Cardiac fibroblast (primary cell): Measurements from ENCODE around the gene PPP2R2C.
A peak's percentile ranks its signal among the peaks of the same experiment; 100 is the strongest.

Experiments used
- DNase-seq, 2 donors: peaks; one replicate each; pipeline versions ENCODE4 v3.0.0 to v3.0.0-alpha.2; 2010; ENCODE audit warnings: low read depth in 2 of 2
- H3K4me3 ChIP-seq, 2 donors: replicated peaks in 1 of 2; 1 replicate in 1 of 2; 2 replicates in 1 of 2; pipeline ENCODE4 v1.5.1; 2011; ENCODE audit warnings: low read depth in 2 of 2, low read length in 2 of 2, mild to moderate bottlenecking in 2 of 2, moderate library complexity in 1 of 2
- TF ChIP-seq, protein P1 (sequence below): IDR thresholded peaks from one replicate; pipeline ENCODE4 v1.5.1; 2011; ENCODE audit warnings: low read depth, mild to moderate bottlenecking, low read length, inconsistent platforms

Gene PPP2R2C

DNA sequence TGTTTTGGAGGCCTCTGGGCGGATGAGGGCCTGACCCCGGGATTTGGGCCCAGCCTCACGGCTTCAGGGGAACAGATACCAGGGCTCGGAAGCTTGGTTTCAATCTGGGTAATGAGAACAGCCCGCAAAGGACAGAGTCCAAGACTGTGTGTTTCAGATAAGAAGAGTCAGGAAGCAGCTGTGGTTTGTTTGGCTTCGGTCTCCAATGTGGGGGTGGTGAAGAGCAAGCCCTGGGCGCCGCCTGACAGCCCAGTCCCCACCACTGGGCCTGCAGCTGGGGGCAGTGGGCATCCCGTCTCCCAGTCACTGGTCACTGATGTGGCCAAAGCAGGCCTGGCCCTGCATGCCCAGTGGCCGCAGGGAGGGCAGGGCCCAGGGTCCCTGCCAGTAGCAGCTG lies 193.6 kb downstream of the PPP2R2C start:
- peak; percentile 19 to 76 for DNase-seq
- TF ChIP-seq, protein P1, sequence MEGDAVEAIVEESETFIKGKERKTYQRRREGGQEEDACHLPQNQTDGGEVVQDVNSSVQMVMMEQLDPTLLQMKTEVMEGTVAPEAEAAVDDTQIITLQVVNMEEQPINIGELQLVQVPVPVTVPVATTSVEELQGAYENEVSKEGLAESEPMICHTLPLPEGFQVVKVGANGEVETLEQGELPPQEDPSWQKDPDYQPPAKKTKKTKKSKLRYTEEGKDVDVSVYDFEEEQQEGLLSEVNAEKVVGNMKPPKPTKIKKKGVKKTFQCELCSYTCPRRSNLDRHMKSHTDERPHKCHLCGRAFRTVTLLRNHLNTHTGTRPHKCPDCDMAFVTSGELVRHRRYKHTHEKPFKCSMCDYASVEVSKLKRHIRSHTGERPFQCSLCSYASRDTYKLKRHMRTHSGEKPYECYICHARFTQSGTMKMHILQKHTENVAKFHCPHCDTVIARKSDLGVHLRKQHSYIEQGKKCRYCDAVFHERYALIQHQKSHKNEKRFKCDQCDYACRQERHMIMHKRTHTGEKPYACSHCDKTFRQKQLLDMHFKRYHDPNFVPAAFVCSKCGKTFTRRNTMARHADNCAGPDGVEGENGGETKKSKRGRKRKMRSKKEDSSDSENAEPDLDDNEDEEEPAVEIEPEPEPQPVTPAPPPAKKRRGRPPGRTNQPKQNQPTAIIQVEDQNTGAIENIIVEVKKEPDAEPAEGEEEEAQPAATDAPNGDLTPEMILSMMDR = no peak
- H3K4me3 ChIP-seq = no peak overlapping the region

DNA sequence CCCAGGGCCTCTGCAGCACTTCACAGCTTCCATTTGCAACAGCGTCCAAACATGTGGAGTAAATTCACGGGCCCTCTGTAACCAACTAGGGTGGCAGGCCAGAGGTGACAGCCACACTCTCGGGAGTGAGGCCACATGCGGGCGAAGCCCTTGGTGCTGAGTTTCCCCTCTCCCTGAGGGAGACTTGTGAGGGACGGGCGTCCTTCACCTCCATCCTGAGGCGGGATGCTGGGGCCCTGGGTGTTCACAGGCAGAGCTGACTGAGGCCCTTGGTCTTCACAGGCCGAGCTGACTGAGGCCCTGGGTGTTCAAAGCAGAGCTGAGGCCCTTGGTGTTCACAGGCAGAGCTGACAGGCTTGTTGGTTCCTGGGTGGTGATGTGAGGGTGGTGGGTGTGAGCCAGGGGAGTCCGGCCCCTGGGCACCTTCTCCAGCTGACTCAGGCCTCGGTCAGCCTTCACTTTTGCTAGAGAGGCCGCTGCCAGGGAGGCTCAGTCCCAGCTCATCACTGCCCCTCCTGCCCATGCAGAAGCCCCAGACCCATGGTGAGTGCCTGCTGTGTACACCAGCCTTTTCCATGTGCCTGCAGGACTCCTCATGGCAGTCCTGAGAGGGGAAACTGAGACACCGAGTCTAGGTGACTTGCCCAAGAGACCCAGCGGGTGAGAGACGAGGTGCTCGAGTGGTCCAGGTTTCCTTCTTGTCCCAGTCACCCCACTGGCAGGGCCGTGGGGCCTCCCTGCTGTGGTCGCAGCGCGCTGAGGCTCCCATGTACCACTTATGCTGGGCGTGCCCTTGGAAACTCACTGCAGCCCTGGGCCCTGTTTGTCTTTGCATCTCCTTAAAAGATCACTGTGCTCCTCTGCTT lies 194.2 kb downstream of the PPP2R2C start:
- no peak for DNase-seq
- TF ChIP-seq, protein P1 = no peak
- no peak overlapping the region for H3K4me3 ChIP-seq

DNA sequence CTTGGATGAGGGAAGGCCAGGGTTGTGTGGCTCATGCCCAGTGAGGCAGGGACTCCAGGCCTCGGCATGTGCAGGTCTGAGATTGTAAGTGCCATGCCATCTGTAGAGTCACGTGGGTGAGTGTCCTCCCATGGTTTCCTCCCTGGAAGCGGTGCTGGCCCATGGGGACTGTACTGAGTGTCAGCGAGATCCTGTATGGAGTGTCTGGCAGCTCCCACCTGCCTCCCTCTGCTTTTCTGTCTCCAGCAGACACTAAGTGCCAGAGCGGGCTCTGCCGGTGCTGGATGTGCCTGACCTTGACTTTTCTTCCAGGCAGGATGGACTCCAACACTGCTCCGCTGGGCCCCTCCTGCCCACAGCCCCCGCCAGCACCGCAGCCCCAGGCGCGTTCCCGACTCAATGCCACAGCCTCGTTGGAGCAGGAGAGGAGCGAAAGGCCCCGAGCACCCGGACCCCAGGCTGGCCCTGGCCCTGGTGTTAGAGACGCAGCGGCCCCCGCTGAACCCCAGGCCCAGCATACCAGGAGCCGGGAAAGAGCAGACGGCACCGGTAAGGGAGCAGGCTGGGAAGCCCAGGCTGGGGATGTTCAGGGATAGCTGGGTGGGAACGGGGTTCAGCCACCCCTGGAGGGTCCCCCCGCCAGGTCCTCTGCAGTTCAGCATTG lies 195.1 kb downstream of the PPP2R2C start:
- H3K4me3 ChIP-seq = no peak overlapping the region
- no peak for DNase-seq
- TF ChIP-seq, protein P1 = no peak

DNA sequence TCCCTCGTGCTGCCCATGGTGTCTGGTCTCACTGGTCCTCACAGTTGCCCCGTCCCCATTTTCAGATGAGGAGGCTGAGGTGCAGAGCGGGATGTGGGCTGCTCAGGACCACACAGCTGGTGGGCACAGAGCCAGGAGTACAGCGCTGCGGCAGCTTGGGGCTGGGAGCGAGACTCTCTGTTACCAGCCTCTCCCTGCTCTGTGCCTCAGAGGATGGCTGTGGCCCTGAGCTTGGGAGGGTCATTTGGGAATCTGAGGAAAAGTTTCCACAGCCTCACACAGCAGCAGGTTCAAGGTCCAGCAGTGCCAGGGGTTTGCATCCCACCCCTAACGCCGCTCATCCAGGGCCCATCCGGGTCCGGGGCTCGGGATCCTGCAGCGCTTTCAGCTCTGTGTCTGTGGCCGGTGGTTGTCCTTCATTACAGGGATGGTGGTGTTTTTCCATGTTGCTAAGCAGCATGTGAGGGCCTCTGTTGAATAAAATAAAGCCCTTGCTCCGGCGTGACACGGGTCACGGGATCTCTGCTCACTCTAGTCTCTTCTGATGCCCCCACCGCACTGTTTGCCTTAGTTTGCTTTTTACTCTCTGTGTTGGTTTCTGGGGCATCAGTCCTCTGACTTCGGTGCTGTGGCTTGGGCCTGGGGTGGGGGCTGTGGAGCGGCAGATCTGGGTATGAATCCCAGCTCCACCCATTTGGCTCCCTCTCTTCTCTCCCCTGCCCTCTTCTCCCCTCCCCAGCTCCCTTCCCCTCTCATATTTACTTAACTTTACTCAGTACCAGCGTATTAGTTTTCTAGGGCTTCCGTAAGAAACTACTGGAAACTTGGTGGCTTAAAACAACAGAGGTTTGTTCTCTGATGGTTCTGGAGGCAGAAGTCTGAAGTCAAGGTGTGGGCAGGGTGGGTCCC lies 196.3 kb downstream of the PPP2R2C start:
- no peak for DNase-seq
- TF ChIP-seq, protein P1 = no peak
- no peak overlapping the region for H3K4me3 ChIP-seq

DNA sequence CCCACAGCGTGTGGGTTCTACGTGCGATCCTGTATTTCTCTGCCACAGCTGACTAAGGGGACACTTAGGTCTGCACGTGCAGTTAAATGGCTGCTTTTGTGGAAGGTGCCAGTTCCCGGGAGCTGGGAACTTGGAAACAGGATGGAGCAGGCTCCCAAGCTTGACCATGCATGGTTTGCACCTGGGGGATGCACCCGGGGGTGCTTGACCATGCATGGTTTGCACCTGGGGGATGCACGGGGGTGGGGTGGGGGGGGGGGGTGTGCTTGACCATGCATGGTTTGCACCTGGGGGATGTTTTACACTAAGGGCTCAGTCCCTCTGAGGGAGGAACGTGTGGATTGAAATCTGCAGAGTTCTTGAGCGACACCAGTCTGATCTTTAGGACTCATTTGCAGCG lies 197.1 kb downstream of the PPP2R2C start:
- TF ChIP-seq, protein P1 = no peak
- no peak for DNase-seq
- H3K4me3 ChIP-seq = no peak overlapping the region

DNA sequence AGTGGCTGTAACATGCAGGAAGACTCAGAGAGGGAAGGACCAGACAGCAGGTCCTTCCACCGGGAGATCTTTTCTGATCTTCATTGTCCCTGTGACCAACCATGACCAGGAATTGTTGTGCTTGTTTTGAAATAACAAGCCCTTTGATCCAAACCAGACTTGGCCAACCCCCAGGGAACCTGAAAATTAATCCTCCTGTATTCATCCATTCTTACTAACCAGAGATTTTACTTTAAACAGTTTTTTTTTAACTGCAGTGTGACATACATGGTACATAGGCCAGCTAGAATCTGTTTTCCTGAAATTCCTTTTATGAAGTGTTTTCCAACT lies 198.8 kb downstream of the PPP2R2C start:
- no peak for DNase-seq
- TF ChIP-seq, protein P1 = no peak
- no peak overlapping the region for H3K4me3 ChIP-seq
